CD14-positive monocyte (primary cell): Measurements from ENCODE around the gene GABARAP. TPM values are rescaled to one million over a fixed set of nuclear protein-coding genes. Genes with fewer than 3 reads are reported as not detected.

Experiments used
- DNase-seq, 3 donors: peaks; one replicate each; pipeline ENCODE4 v3.0.0-alpha.2; 2011 to 2022
- H2AFZ ChIP-seq: 2 replicates; pipeline ENCODE4 v1.6.0; 2012; ENCODE audit warnings: mild to moderate bottlenecking, low read depth, low read length, inconsistent platforms; ENCODE audit not compliant: insufficient read depth, poor library complexity, severe bottlenecking
- H3K27ac ChIP-seq, 2 donors: 1 replicate in 1 of 2; 2 replicates in 1 of 2; pipeline ENCODE4 v1.5.1; 2012 to 2013; ENCODE audit warnings: low read length in 2 of 2, control low read depth in 1 of 2, inconsistent platforms in 1 of 2, low read depth in 1 of 2, mild to moderate bottlenecking in 1 of 2
- H3K27me3 ChIP-seq, 2 donors: one replicate each; pipeline versions ENCODE4 v1.6.0 to v1.6.1; 2011 to 2013; ENCODE audit warnings: low read length in 2 of 2; ENCODE audit not compliant: control insufficient read depth in 2 of 2, insufficient read depth in 2 of 2
- H3K36me3 ChIP-seq, 2 donors: replicated peaks in 1 of 2; 1 replicate in 1 of 2; 2 replicates in 1 of 2; pipeline versions ENCODE4 v1.5.1 to v1.6.1; 2012 to 2013; ENCODE audit warnings: low read length in 2 of 2, control low read depth in 1 of 2, inconsistent platforms in 1 of 2, mild to moderate bottlenecking in 1 of 2; ENCODE audit not compliant: insufficient read depth in 2 of 2, control insufficient read depth in 1 of 2
- H3K4me1 ChIP-seq, 2 donors: 1 replicate in 1 of 2; 2 replicates in 1 of 2; pipeline versions ENCODE4 v1.5.1 to v1.6.1; 2012 to 2013; ENCODE audit warnings: low read length in 2 of 2, control low read depth in 1 of 2, inconsistent platforms in 1 of 2, mild to moderate bottlenecking in 1 of 2, moderate library complexity in 1 of 2; ENCODE audit not compliant: insufficient read depth in 2 of 2, control insufficient read depth in 1 of 2
- H3K4me2 ChIP-seq: replicated peaks from 2 replicates; pipeline ENCODE3; 2012; ENCODE audit warnings: low read length, moderate library complexity, mild to moderate bottlenecking; ENCODE audit not compliant: poor library complexity, severe bottlenecking; ENCODE audit errors: extremely low read depth
- H3K4me3 ChIP-seq, 3 experiments: fragments of 200-600 bp in 1 of 3; sonication (generic) in 1 of 3; replicated peaks in 1 of 3; 1 replicate in 2 of 3; 2 replicates in 1 of 3; pipeline ENCODE4 v1.5.1; 2011 to 2013; ENCODE audit warnings: low read length in 3 of 3, mild to moderate bottlenecking in 3 of 3, control low read depth in 2 of 3, low read depth in 2 of 3, inconsistent platforms in 1 of 3, moderate library complexity in 1 of 3
- H3K79me2 ChIP-seq: 2 replicates; pipeline ENCODE4 v1.6.0; 2012; ENCODE audit warnings: mild to moderate bottlenecking, control low read depth, inconsistent platforms, low read length, moderate library complexity; ENCODE audit not compliant: insufficient read depth
- H3K9ac ChIP-seq: 2 replicates; pipeline ENCODE4 v1.6.0; 2017; ENCODE audit warnings: low read length, mild to moderate bottlenecking; ENCODE audit not compliant: insufficient read depth, poor library complexity, severe bottlenecking
- H3K9me3 ChIP-seq, 2 donors: replicated peaks in 1 of 2; 1 replicate in 1 of 2; 2 replicates in 1 of 2; pipeline versions ENCODE4 v1.5.1 to v1.6.1; 2012 to 2013; ENCODE audit warnings: low read length in 2 of 2, control low read depth in 1 of 2; ENCODE audit not compliant: control insufficient read depth in 1 of 2, insufficient read depth in 1 of 2
- H4K20me1 ChIP-seq: 2 replicates; pipeline ENCODE4 v1.6.0; 2012; ENCODE audit warnings: mild to moderate bottlenecking, low read length, control low read depth, moderate library complexity; ENCODE audit not compliant: insufficient read depth
- H3K27ac Mint-ChIP-seq, 7 donors: one replicate each; pipeline ENCODE4 v1.8.0; 2020; ENCODE audit warnings: mild to moderate bottlenecking in 7 of 7, mixed read lengths in 7 of 7, moderate library complexity in 6 of 7, inconsistent platforms in 2 of 7
- H3K27me3 Mint-ChIP-seq, 3 donors: one replicate each; pipeline ENCODE4 v1.8.0; 2021 to 2022; ENCODE audit warnings: low read depth in 3 of 3, mild to moderate bottlenecking in 3 of 3, mixed read lengths in 3 of 3, moderate library complexity in 3 of 3, inconsistent platforms in 1 of 3
- H3K36me3 Mint-ChIP-seq, 2 donors: one replicate each; pipeline ENCODE4 v1.8.0; 2020; ENCODE audit warnings: mixed read lengths in 2 of 2, inconsistent platforms in 1 of 2, mild to moderate bottlenecking in 1 of 2
- H3K4me1 Mint-ChIP-seq: one replicate; pipeline ENCODE4 v1.8.0; 2020; ENCODE audit warnings: mild to moderate bottlenecking, mixed read lengths
- H3K4me3 Mint-ChIP-seq, 2 donors: one replicate each; pipeline ENCODE4 v1.8.0; 2020; ENCODE audit warnings: mild to moderate bottlenecking in 2 of 2, mixed read lengths in 2 of 2, moderate library complexity in 1 of 2
- H3K9me3 Mint-ChIP-seq, 7 donors: one replicate each; pipeline ENCODE4 v1.8.0; 2020 to 2022; ENCODE audit warnings: mixed read lengths in 7 of 7, mild to moderate bottlenecking in 6 of 7, moderate library complexity in 6 of 7, inconsistent platforms in 2 of 7
- CTCF ChIP-seq: fragments of 200-600 bp; IDR thresholded peaks from one replicate; pipeline ENCODE4 v1.8.0; 2022; ENCODE audit warnings: antibody characterized with exemption, mild to moderate bottlenecking
- WGBS: methylation state at CpG from one replicate; pipeline ENCODE4 v1.1.5; 2013; ENCODE audit warnings: missing lambda C conversion rate; ENCODE audit not compliant: insufficient coverage; 5-methylcytosine and 5-hydroxymethylcytosine counted together
- intact Hi-C, 2 donors: fragments of 100-400 bp; cut with micrococcal nuclease; formaldehyde crosslinking; loops; one replicate each; pipeline versions ENCODE4 v1.15.0 to v1.15.1; 2023
- polyA plus RNA-seq, 3 donors: library from polyadenylated mRNA; depleted of rRNA in 1 of 3; unstranded in 2 of 3; stranded (reverse) in 1 of 3; fragments of 300-500 nt in 2 of 3; fragments of >200 nt in 1 of 3; fragmentation: Illumina TruSeq in 2 of 3; gene quantifications; 1 replicate in 2 of 3; 2 replicates in 1 of 3; pipeline ENCODE4 v1.2.3, GENCODE V29; 2012 to 2021

The GABARAP gene
- polyA plus RNA-seq, 3 donors: 1,029 to 2,937 (median 2,814) TPM

GRCh38 chr17:7195971-7196370, 46.3 kb downstream of the GABARAP start:
- Histone ChIP-seq H3K9ac (no peak overlapping the region), H4K20me1 (peaks cover 5% of the 10 kb centered on the region), H3K9me3 (no peaks in the 10 kb centered on the region), H3K36me3 (peaks cover 55 to 73% of the 10 kb centered on the region in 2 donors), H3K4me3 (no peak overlapping the region), H3K27me3 (no peaks in the 10 kb centered on the region), H3K27ac (no peak overlapping the region), H3K4me1 (no peaks in the 10 kb centered on the region), H2AFZ (no peak overlapping the region), H3K4me2 (no peak overlapping the region), H3K79me2 (no peaks in the 10 kb centered on the region)
- Mint-ChIP-seq H3K9me3 (no peaks in the 10 kb centered on the region), H3K36me3 (peaks cover 59 to 91% of the 10 kb centered on the region in 2 donors), H3K4me1 (no peaks in the 10 kb centered on the region), H3K4me3 (no peak overlapping the region), H3K27me3 (no peaks in the 10 kb centered on the region), H3K27ac (no peak overlapping the region)
- no peak for TF ChIP-seq CTCF
- 95% methylated on average over 5 of the region's 12 CpGs for WGBS
- no peak for DNase-seq
- intact Hi-C loops: no loop called here

- no peak for DNase-seq
- WGBS: 93% methylated on average over 10 of the region's 12 CpGs
- Histone ChIP-seq H4K20me1 (peaks cover 5% of the 10 kb centered on the region), H3K4me2 (no peak overlapping the region), H3K4me3 (no peak overlapping the region), H3K4me1 (no peaks in the 10 kb centered on the region), H3K9ac (no peak overlapping the region), H3K27me3 (no peaks in the 10 kb centered on the region), H3K9me3 (no peaks in the 10 kb centered on the region), H2AFZ (no peak overlapping the region), H3K79me2 (no peaks in the 10 kb centered on the region), H3K36me3 (peaks cover 63 to 69% of the 10 kb centered on the region in 2 donors), H3K27ac (no peak overlapping the region)
- Mint-ChIP-seq H3K9me3 (no peaks in the 10 kb centered on the region), H3K27ac (peak overlapping the region in 4 of 7 donors; percentile 63 to 78 (median 68)), H3K36me3 (peaks cover 62 to 88% of the 10 kb centered on the region in 2 donors), H3K4me1 (no peaks in the 10 kb centered on the region), H3K27me3 (no peaks in the 10 kb centered on the region), H3K4me3 (no peak overlapping the region)
- TF ChIP-seq CTCF: no peak
- intact Hi-C loops: no loop called here
Observed at GRCh38 chr17:7192271-7192937, 49.8 kb downstream of the GABARAP start.
